ENCODE results near the gene PPFIA1. TPM values are rescaled to one million over a fixed set of nuclear protein-coding genes. Genes with fewer than 3 reads are reported as not detected.

PPFIA1 gene
- total and polyA plus RNA-seq, 2 of the 8 experiments (the other 6 are each of a cell fraction or from before 2014, with no cell fraction given) = 44.3 to 73.5 TPM

GRCh38 chr11:70246196-70246595 lies 24.3 kb upstream of the PPFIA1 start (continued):
- TF ChIP-seq SAP30 (IDR thresholded peaks at IDR 0.05; ENCODE audit: insufficient read depth, insufficient replicate concordance, low read length) = no peak
- no peak for TF ChIP-seq KDM5A (IDR thresholded peaks at IDR 0.05; ENCODE audit: low read length)
- no peak for TF ChIP-seq EP300 (IDR thresholded peaks at IDR 0.05; ENCODE audit: borderline replicate concordance in 1 of 2, low read depth in 2 of 2, low read length in 2 of 2)
- TF ChIP-seq POLR2AphosphoS5 (IDR thresholded peaks at IDR 0.05; ENCODE audit: low read depth, low read length) = no peak
- TF ChIP-seq BRCA1 (IDR thresholded peaks at IDR 0.05; ENCODE audit: low read depth, low read length) = no peak
- TF ChIP-seq SP2 (IDR thresholded peaks at IDR 0.05; ENCODE audit: low read length) = no peak
- TF ChIP-seq KDM4A (IDR thresholded peaks at IDR 0.05; ENCODE audit: low read depth, low read length, severe bottlenecking) = no peak
- TF ChIP-seq RBBP5 (IDR thresholded peaks at IDR 0.05; ENCODE audit: borderline replicate concordance, low read depth, low read length) = no peak

Data from H1 (cell line).